HepG2 (cell line): ENCODE results near the gene SLC22A4. TPM values are rescaled to one million over a fixed set of nuclear protein-coding genes. Genes with fewer than 3 reads are reported as not detected.
A peak's percentile ranks its signal among the peaks of the same experiment; 100 is the strongest.

Source experiments
- ATAC-seq: fragments of 200-7000 bp; cut with Tn5 transposase; 3 replicates; pipeline ENCODE4 v1.9.1; 2020; ENCODE audit warnings: mild to moderate bottlenecking, moderate library complexity
- BruUV-seq: library from RNA; stranded (reverse); fragments of 400-500 nt; replicated peaks from 2 replicates; lab custom pipeline; 2021; lab: Mats Ljungman, UMichigan
- CTCF ChIA-PET: fragments of 300-600 bp; formaldehyde crosslinking; extraction: SDS; loops from one replicate; lab custom pipeline; 2021; ENCODE audit warnings: low total read pairs, inconsistent platforms, low intra/inter-chr PET ratio; lab: Yijun Ruan, JAX
- POLR2A ChIA-PET: fragments of 350-600 bp; sonication (Branson Sonifier 250); formaldehyde crosslinking; loops from one replicate; lab custom pipeline; 2020; ENCODE audit warnings: antibody characterized with exemption, inconsistent platforms; lab: Yijun Ruan, JAX
- DNase-seq: peaks from one replicate; pipeline ENCODE4 v3.0.0-alpha.2; 2015; ENCODE audit warnings: low spot score
- FAIRE-seq: peaks from 3 replicates; lab custom pipeline; 2011; peaks lifted over from hg19 to GRCh38; lab: Jason Lieb, UNC
- H2AFZ ChIP-seq: one replicate; pipeline ENCODE4 v1.6.1; 2011; ENCODE audit warnings: low read length, inconsistent platforms
- H3K27ac ChIP-seq: fragments of 300-600 bp; 3 replicates; pipeline ENCODE4 v1.8.0; 2011; ENCODE audit warnings: mixed run types, mild to moderate bottlenecking, mixed read lengths, low read length, inconsistent platforms; ENCODE audit not compliant: insufficient read depth; ENCODE audit errors: extremely low read length
- H3K27me3 ChIP-seq, 2 experiments: fragments of 200-600 bp in 1 of 2; 2 replicates in 1 of 2; 3 replicates in 1 of 2; pipeline versions ENCODE4 v1.6.0 to v1.8.0; 2011; ENCODE audit warnings: low read length in 2 of 2, mild to moderate bottlenecking in 2 of 2, moderate library complexity in 2 of 2, inconsistent platforms in 1 of 2; ENCODE audit not compliant: insufficient read depth in 2 of 2, control insufficient read depth in 1 of 2
- H3K36me3 ChIP-seq, 2 experiments: fragments of 200-600 bp in 1 of 2; replicated peaks in 1 of 2; 2 replicates in 1 of 2; 3 replicates in 1 of 2; pipeline versions ENCODE4 v1.5.1 to v1.8.0; 2011; ENCODE audit warnings: low read length in 2 of 2, inconsistent platforms in 1 of 2; ENCODE audit not compliant: insufficient read depth in 2 of 2, control insufficient read depth in 1 of 2
- H3K4me1 ChIP-seq: 2 replicates; pipeline ENCODE4 v1.5.1; 2012; ENCODE audit warnings: low read length, inconsistent platforms; ENCODE audit not compliant: insufficient read depth
- H3K4me2 ChIP-seq: 2 replicates; pipeline ENCODE4 v1.6.0; 2011; ENCODE audit warnings: low read depth, low read length, inconsistent platforms
- H3K4me3 ChIP-seq, 3 experiments: fragments of 200-600 bp in 1 of 3; sonication (generic), shearing (Covaris generic) in 1 of 3; replicated peaks in 1 of 3; 2 replicates each; pipeline ENCODE4 v1.5.1; 2011 to 2016; ENCODE audit warnings: low read length in 3 of 3, inconsistent platforms in 2 of 3, low read depth in 2 of 3, mild to moderate bottlenecking in 2 of 3, control low read depth in 1 of 3, mixed read lengths in 1 of 3; ENCODE audit not compliant: insufficient read depth in 1 of 3
- H3K79me2 ChIP-seq: one replicate; pipeline ENCODE4 v1.6.1; 2011; ENCODE audit warnings: low read length, inconsistent platforms; ENCODE audit not compliant: insufficient read depth
- H3K9ac ChIP-seq: 2 replicates; pipeline ENCODE4 v1.6.0; 2011; ENCODE audit warnings: mild to moderate bottlenecking, low read depth, low read length, inconsistent platforms; ENCODE audit not compliant: insufficient read depth
- H3K9me3 ChIP-seq: 2 replicates; pipeline ENCODE4 v1.5.1; 2012; ENCODE audit warnings: mild to moderate bottlenecking, low read length
- H4K20me1 ChIP-seq: 2 replicates; pipeline ENCODE4 v1.6.0; 2011; ENCODE audit warnings: inconsistent platforms, mild to moderate bottlenecking, low read length, moderate library complexity; ENCODE audit not compliant: insufficient read depth
- ASH2L ChIP-seq: fragments of 300-600, 200-600 bp; sonication (generic); IDR thresholded peaks from 2 replicates; pipeline ENCODE4 v1.7.0; 2017; ENCODE audit warnings: low read depth, mild to moderate bottlenecking, moderate library complexity, mixed read lengths, low read length; ENCODE audit not compliant: insufficient read length
- ATM ChIP-seq: fragments of 450-650 bp; IDR thresholded peaks from 2 replicates; pipeline ENCODE4 v1.7.1; 2017; ENCODE audit warnings: mild to moderate bottlenecking, borderline replicate concordance
- BHLHE40 ChIP-seq: IDR thresholded peaks from 2 replicates; pipeline ENCODE4 v1.6.1; 2011; ENCODE audit warnings: low read length, improper control_type of control experiment
- BRF2 ChIP-seq: sonication (generic); formaldehyde crosslinking; IDR thresholded peaks from 2 replicates; pipeline ENCODE4 v1.8.1; 2022; ENCODE audit warnings: mild to moderate bottlenecking, missing genetic modification reagents
- CCDC6 ChIP-seq: sonication (generic); formaldehyde crosslinking; IDR thresholded peaks from 2 replicates; pipeline ENCODE4 v1.8.1; 2022; ENCODE audit warnings: mild to moderate bottlenecking, missing genetic modification reagents, moderate library complexity
- DRAP1 ChIP-seq: IDR thresholded peaks from 2 replicates; pipeline ENCODE4 v1.6.1; 2016; ENCODE audit warnings: missing genetic modification reagents, missing compliant biosample characterization
- HNF4G ChIP-seq, 2 experiments: sonication (generic) in 1 of 2; formaldehyde crosslinking in 1 of 2; IDR thresholded peaks; 2 replicates each; pipeline versions ENCODE4 v1.4.0 to v1.6.1; 2011 to 2020; ENCODE audit warnings: borderline replicate concordance in 2 of 2, low read depth in 2 of 2, mild to moderate bottlenecking in 2 of 2, low read length in 1 of 2, missing genetic modification reagents in 1 of 2, moderate library complexity in 1 of 2
- HOXA7 ChIP-seq: sonication (generic); formaldehyde crosslinking; IDR thresholded peaks from 2 replicates; pipeline ENCODE4 v1.8.1; 2022; ENCODE audit warnings: mild to moderate bottlenecking, missing genetic modification reagents, moderate library complexity
- POLR2AphosphoS2 ChIP-seq: IDR thresholded peaks from 2 replicates; pipeline ENCODE4 v1.6.1; 2011; ENCODE audit warnings: low read depth, low read length, improper control_type of control experiment
- REST ChIP-seq, 2 experiments: IDR thresholded peaks; 2 replicates each; pipeline ENCODE4 v1.6.1; 2011 to 2012; ENCODE audit warnings: low read length in 2 of 2, borderline replicate concordance in 1 of 2, low read depth in 1 of 2, mild to moderate bottlenecking in 1 of 2, moderate library complexity in 1 of 2
- RFXAP ChIP-seq: sonication (generic); formaldehyde crosslinking; IDR thresholded peaks from 2 replicates; pipeline ENCODE4 v1.4.0; 2020; ENCODE audit warnings: missing genetic modification reagents, borderline replicate concordance
- ZBTB7B ChIP-seq: sonication (generic); formaldehyde crosslinking; IDR thresholded peaks from 2 replicates; pipeline ENCODE4 v1.4.0; 2020; ENCODE audit warnings: missing genetic modification reagents
- ZNF550 ChIP-seq: sonication (generic); formaldehyde crosslinking; IDR thresholded peaks from 2 replicates; pipeline ENCODE4 v1.4.0; 2020; ENCODE audit warnings: mild to moderate bottlenecking, missing genetic modification reagents, borderline replicate concordance
- ZSCAN30 ChIP-seq: sonication (generic); formaldehyde crosslinking; IDR thresholded peaks from 2 replicates; pipeline ENCODE4 v1.5.0; 2020; ENCODE audit warnings: mild to moderate bottlenecking, missing genetic modification reagents
- WGBS: methylation state at CpG from one replicate; pipeline ENCODE4 v1.1.6; 2017; ENCODE audit warnings: low lambda C conversion rate; 5-methylcytosine and 5-hydroxymethylcytosine counted together
- in situ Hi-C: cut with HindIII; loops from 2 replicates; pipeline ENCODE4 v1.10.0; 2017; ENCODE audit warnings: low pct_unique_long_range_greater_than_20kb; ENCODE audit not compliant: extremely low pct_ligation_motif_present
- intact Hi-C: fragments of 100-400 bp; cut with micrococcal nuclease; formaldehyde crosslinking; loops from one replicate; pipeline ENCODE4 v1.10.0; 2022; ENCODE audit not compliant: unreplicated experiment
- polyA plus RNA-seq, 8 experiments: library from polyadenylated mRNA; depleted of rRNA in 3 of 8; stranded (reverse) in 7 of 8; unstranded in 1 of 8; fragments of >200 nt; fragmentation: Illumina TruSeq in 4 of 8; extraction: Trizol in 4 of 8; gene quantifications; 2 replicates each; pipeline versions ENCODE4 v1.2.1 to v1.2.3, GENCODE V29; 2011 to 2016; ENCODE audit warnings: low read depth in 4 of 8, missing spikeins in 1 of 8, mixed read lengths in 1 of 8; ENCODE audit not compliant: insufficient read depth in 1 of 8
- total RNA-seq, 5 experiments: library from RNA; depleted of rRNA; stranded (reverse); fragments of >200 nt; fragmentation: Illumina TruSeq; extraction: Trizol; gene quantifications; 2 replicates each; pipeline ENCODE4 v1.2.3, GENCODE V29; 2016; ENCODE audit warnings: low read depth in 1 of 5
- TF ChIP-seq, protein P1 (sequence below): sonication (generic); formaldehyde crosslinking; IDR thresholded peaks from 2 replicates; pipeline ENCODE4 v1.8.1; 2023; ENCODE audit warnings: mild to moderate bottlenecking, moderate library complexity, missing genetic modification reagents

Gene SLC22A4
- total and polyA plus RNA-seq, 2 of the 13 experiments (the other 11 are each of a cell fraction or from before 2014, with no cell fraction given): 0.33 to 0.62 TPM

DNA sequence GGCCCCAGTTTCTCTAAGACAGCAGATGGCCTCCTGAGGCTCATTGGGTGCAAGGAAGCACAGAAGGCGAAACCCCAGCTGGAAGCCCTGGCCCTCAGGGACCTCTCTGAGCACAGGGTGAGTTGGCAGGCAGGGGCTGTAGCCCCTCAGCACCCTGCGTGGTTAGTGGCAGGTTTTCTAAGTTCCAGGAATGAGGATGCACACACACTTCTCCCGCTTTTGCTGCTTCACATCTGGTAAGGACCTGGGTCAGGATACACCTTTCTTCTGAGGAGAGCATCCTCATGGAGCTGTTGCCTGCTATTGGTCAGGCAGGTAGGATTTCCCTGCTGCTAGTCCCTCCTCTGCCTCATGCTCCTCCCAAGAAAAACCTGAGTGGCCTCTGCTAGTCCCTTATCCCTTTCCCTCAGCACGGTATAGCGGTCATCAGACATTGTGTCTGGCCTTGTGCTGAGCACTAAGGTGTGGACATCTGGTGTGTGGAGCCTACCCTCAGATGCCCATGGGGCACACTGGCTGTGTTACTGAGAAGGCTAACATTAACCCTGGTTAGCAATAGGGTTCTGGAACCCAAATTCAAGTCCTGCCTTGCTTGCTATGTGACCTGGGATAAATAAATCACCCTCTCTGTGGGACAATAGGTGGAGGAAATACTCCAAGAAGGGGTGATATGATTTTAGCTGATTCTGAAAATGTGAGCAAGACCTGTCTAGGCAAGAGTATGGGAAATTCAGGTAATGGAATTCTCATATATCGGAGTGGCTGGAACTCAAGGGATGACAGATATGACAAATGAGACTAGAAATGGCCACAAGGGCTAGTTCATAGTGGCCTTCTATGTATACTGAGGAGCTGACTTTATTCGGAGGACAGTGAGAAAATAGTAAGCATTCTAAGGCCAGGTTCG is 1.6 kb downstream of the SLC22A4 start:
- DNase-seq (no peak), ATAC-seq (no peak), FAIRE-seq (no peak)
- Histone ChIP-seq H3K27ac (no peak overlapping the region), H3K9ac (no peak overlapping the region), H3K9me3 (no peaks in the 10 kb centered on the region), H3K27me3 (no peaks in the 10 kb centered on the region; a peak in 2 of 5 replicates), H2AFZ (no peak overlapping the region), H3K79me2 (no peaks in the 10 kb centered on the region), H3K4me2 (peak overlapping the region; percentile 99), H4K20me1 (no peaks in the 10 kb centered on the region), H3K4me1 (peaks cover 39% of the 10 kb centered on the region), H3K36me3 (no peaks in the 10 kb centered on the region), H3K4me3 (peak overlapping the region in 1 of 3 experiments; percentile 79; a peak in 1 of 6 replicates)
- BruUV-seq: no TSS peak
- CTCF ChIA-PET: no interaction called here
- WGBS: 94% methylated on average over 6 of the region's 8 CpGs
- TF ChIP-seq ZBTB7B (no peak), ZSCAN30 (CRISPR knock-in tag) (no peak), ATM (no peak), BRF2 (CRISPR knock-in tag) (no peak), HNF4G (IDR thresholded peaks at IDR 0.05; ENCODE audit: borderline replicate concordance, low read depth, low read length) (no peak), HNF4G (CRISPR knock-in tag; IDR thresholded peaks at IDR 0.05; ENCODE audit: borderline replicate concordance, low read depth) (no peak), REST (IDR thresholded peaks at IDR 0.05; ENCODE audit: borderline replicate concordance in 1 of 2, low read depth in 1 of 2, low read length in 2 of 2) (no peak), CCDC6 (CRISPR knock-in tag) (no peak), RFXAP (CRISPR knock-in tag) (no peak), HOXA7 (CRISPR knock-in tag) (no peak), POLR2AphosphoS2 (no peak), ZNF550 (CRISPR knock-in tag) (no peak), DRAP1 (CRISPR knock-in tag) (no peak), BHLHE40 (no peak), ASH2L (no peak)
- TF ChIP-seq, protein P1, sequence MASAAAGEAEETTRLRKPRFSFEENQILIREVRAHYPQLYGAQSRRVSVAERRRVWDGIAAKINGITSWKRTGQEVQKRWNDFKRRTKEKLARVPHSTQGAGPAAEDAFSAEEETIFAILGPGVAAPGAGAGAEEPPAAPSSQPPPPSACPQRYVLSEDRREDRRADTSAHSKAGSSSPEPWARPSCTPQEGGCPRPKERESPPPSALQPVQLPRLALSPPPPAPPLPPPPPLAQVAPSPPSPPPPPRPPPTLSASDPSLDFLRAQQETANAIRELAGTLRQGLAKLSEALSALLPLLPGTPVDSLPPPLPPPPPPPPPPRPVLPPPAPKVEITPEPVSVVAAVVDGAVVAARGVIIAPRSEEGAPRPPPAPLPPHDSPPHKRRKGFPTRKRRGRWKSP (CRISPR knock-in tag): no peak
- in situ Hi-C loops (loop anchor here (10.0 kb wide), 1 partner anchor 199 kb away; the partner anchor contains the start of gene IRF1), intact Hi-C loops (no loop called here)
- POLR2A ChIA-PET: interaction anchor here (4.7 kb wide), 1 partner anchor 74 kb away, joined by 51 read pairs; the partner anchor contains the start of gene SLC22A5
